Prostate gland (tissue), 2 donors: ENCODE data around the gene CBLN4. TPM values are rescaled to one million over a fixed set of nuclear protein-coding genes. Genes with fewer than 3 reads are reported as not detected.

Experiments
- DNase-seq: peaks from one replicate; pipeline ENCODE4 v3.0.0-alpha.2; 2019; ENCODE audit warnings: low spot score
- H3K27ac ChIP-seq, 2 donors: fragments of 200-600 bp; sonication (generic); 2 replicates each; pipeline ENCODE4 v1.5.1; 2017 to 2019
- H3K27me3 ChIP-seq: fragments of 200-600 bp; sonication (generic); replicated peaks from 2 replicates; pipeline ENCODE4 v1.5.1; 2019; ENCODE audit not compliant: insufficient read depth
- H3K36me3 ChIP-seq, 2 donors: fragments of 200-600 bp; sonication (generic); 1 replicate in 1 of 2; 2 replicates in 1 of 2; pipeline versions ENCODE4 v1.5.1 to v1.8.1; 2017 to 2019
- H3K4me1 ChIP-seq: fragments of 200-600 bp; sonication (generic); replicated peaks from 2 replicates; pipeline ENCODE4 v1.5.1; 2019
- H3K4me3 ChIP-seq, 2 donors: fragments of 200-600 bp; sonication (generic); 2 replicates each; pipeline ENCODE4 v1.5.1; 2017 to 2019
- H3K9me3 ChIP-seq: fragments of 200-600 bp; sonication (generic); 2 replicates; pipeline ENCODE4 v1.5.1; 2017
- CTCF ChIP-seq, 4 experiments: fragments of 200-600 bp in 2 of 4; fragments of 450-650 bp in 2 of 4; sonication (generic) in 2 of 4; IDR thresholded peaks; 1 replicate in 3 of 4; 2 replicates in 1 of 4; pipeline ENCODE4 v1.5.1; 2016 to 2019; ENCODE audit warnings: antibody characterized with exemption in 4 of 4, mild to moderate bottlenecking in 2 of 4, moderate library complexity in 2 of 4
- POLR2A ChIP-seq: fragments of 450-650 bp; IDR thresholded peaks from one replicate; pipeline ENCODE4 v1.6.1; 2016; ENCODE audit warnings: antibody characterized with exemption, mild to moderate bottlenecking
- POLR2AphosphoS5 ChIP-seq: sonication (generic); formaldehyde crosslinking; IDR thresholded peaks from one replicate; pipeline ENCODE4 v1.6.1; 2017; ENCODE audit warnings: antibody characterized with exemption
- WGBS: methylation state at CpG from one replicate; pipeline ENCODE4 v1.1.5; 2018; 5-methylcytosine and 5-hydroxymethylcytosine counted together
- intact Hi-C: fragments of 100-400 bp; cut with DNase I; formaldehyde crosslinking; loops from one replicate; pipeline ENCODE4 v1.14.2; 2022
- total RNA-seq, 2 donors: library from RNA; depleted of rRNA; stranded (reverse); fragments of >200 nt; gene quantifications; one replicate each; pipeline ENCODE4 v1.1.0, GENCODE V29; 2016

CBLN4 gene
- 1 to 10 TPM in 1 of 2 donors, under 1 TPM in 1; 0.18 to 5.8 TPM for total RNA-seq

- peaks cover 34% of the 10 kb centered on the region for H3K27me3 ChIP-seq
Observed at GRCh38 chr20:56005389-56005715, at the start of gene CBLN4. Gene CBLN4, minus strand, starts transcription at chr20:56005519. Its CDS starts 1,348 bp downstream, at chr20:56004171.

GRCh38 chr20:56043227-56043626, 37.9 kb upstream of the CBLN4 start:
- H3K27ac ChIP-seq, result no peak overlapping the region
- H3K4me1 ChIP-seq, result no peaks in the 10 kb centered on the region
- no peaks in the 10 kb centered on the region for H3K36me3 ChIP-seq
- no peak for DNase-seq
- intact Hi-C loops, result no loop called here
- no peaks in the 10 kb centered on the region for H3K9me3 ChIP-seq
- 93% methylated on average over 6 of the region's 6 CpGs for WGBS
- no peak overlapping the region for H3K4me3 ChIP-seq
- TF ChIP-seq POLR2AphosphoS5, result no peak
- no peaks in the 10 kb centered on the region for H3K27me3 ChIP-seq

More at GRCh38 chr20:56005389-56005715, at the start of gene CBLN4:
- H3K27ac ChIP-seq, result no peak within 1 kb of the TSS
- TF ChIP-seq POLR2AphosphoS5 (no peak), CTCF (IDR thresholded peaks at IDR 0.05) (no peak), POLR2A (no peak)
- H3K4me3 ChIP-seq, result no peak within 1 kb of the TSS
- intact Hi-C loops, result no loop called here
- H3K36me3 ChIP-seq, result no peaks in the 10 kb centered on the region
- no peak for DNase-seq
- H3K4me1 ChIP-seq, result no peaks in the 10 kb centered on the region
- 5% methylated on average over 24 of the region's 29 CpGs for WGBS
- no peaks in the 10 kb centered on the region for H3K9me3 ChIP-seq

- H3K27ac ChIP-seq, result no peak overlapping the region
- intact Hi-C loops, result no loop called here
- H3K4me1 ChIP-seq, result no peaks in the 10 kb centered on the region
- H3K27me3 ChIP-seq, result no peaks in the 10 kb centered on the region
- no peak overlapping the region for H3K4me3 ChIP-seq
- no peaks in the 10 kb centered on the region for H3K36me3 ChIP-seq
- no peak for DNase-seq
- 58% methylated on average over 3 of the region's 3 CpGs for WGBS
- TF ChIP-seq CTCF (IDR thresholded peaks at IDR 0.05) (no peak), POLR2AphosphoS5 (no peak), POLR2A (no peak)
- no peaks in the 10 kb centered on the region for H3K9me3 ChIP-seq
Observed at GRCh38 chr20:56032251-56032650, 26.9 kb upstream of the CBLN4 start.

GRCh38 chr20:56018716-56019115, 13.4 kb upstream of the CBLN4 start:
- TF ChIP-seq POLR2A (no peak), CTCF (IDR thresholded peaks at IDR 0.05) (no peak), POLR2AphosphoS5 (no peak)
- H3K36me3 ChIP-seq, result no peaks in the 10 kb centered on the region
- no peaks in the 10 kb centered on the region for H3K9me3 ChIP-seq
- H3K27ac ChIP-seq, result no peak overlapping the region
- H3K27me3 ChIP-seq, result no peaks in the 10 kb centered on the region
- intact Hi-C loops, result no loop called here
- H3K4me3 ChIP-seq, result no peak overlapping the region
- WGBS, result 49% methylated on average over 2 of the region's 2 CpGs
- H3K4me1 ChIP-seq, result no peaks in the 10 kb centered on the region
- DNase-seq, result no peak

- Histone ChIP-seq H3K27ac (no peak overlapping the region), H3K36me3 (no peaks in the 10 kb centered on the region), H3K27me3 (no peaks in the 10 kb centered on the region), H3K9me3 (no peaks in the 10 kb centered on the region), H3K4me1 (no peaks in the 10 kb centered on the region), H3K4me3 (no peak overlapping the region)
- TF ChIP-seq CTCF (IDR thresholded peaks at IDR 0.05), result no peak
- no peak for TF ChIP-seq POLR2AphosphoS5
- TF ChIP-seq POLR2A, result no peak
- no peak for DNase-seq
- 69% methylated on average over 3 of the region's 3 CpGs for WGBS
- intact Hi-C loops, result no loop called here
Observed at GRCh38 chr20:56018194-56018593, 12.9 kb upstream of the CBLN4 start.
